Fibroblast of lung (primary cell): Measurements from ENCODE around the gene SLC16A9.
"Not testable (repeated sequence)": the region's sequence is repeated elsewhere in the genome, so short reads cannot be mapped to it uniquely, and the experiment has no call there.

ENCODE experiments used
- EZH2 ChIP-seq: IDR thresholded peaks from 2 replicates; pipeline ENCODE4 v1.5.1; 2012; ENCODE audit warnings: low read length, control low read depth, mild to moderate bottlenecking; ENCODE audit errors: missing control alignments
- TF ChIP-seq, protein P1 (sequence below), 2 donors: IDR thresholded peaks in 1 of 2; conservative IDR thresholded peaks in 1 of 2; 1 replicate in 1 of 2; 2 replicates in 1 of 2; pipeline ENCODE4 v1.5.1; 2011 to 2012; ENCODE audit warnings: low read length in 2 of 2, control low read depth in 1 of 2, inconsistent platforms in 1 of 2, low read depth in 1 of 2, mild to moderate bottlenecking in 1 of 2

DNA sequence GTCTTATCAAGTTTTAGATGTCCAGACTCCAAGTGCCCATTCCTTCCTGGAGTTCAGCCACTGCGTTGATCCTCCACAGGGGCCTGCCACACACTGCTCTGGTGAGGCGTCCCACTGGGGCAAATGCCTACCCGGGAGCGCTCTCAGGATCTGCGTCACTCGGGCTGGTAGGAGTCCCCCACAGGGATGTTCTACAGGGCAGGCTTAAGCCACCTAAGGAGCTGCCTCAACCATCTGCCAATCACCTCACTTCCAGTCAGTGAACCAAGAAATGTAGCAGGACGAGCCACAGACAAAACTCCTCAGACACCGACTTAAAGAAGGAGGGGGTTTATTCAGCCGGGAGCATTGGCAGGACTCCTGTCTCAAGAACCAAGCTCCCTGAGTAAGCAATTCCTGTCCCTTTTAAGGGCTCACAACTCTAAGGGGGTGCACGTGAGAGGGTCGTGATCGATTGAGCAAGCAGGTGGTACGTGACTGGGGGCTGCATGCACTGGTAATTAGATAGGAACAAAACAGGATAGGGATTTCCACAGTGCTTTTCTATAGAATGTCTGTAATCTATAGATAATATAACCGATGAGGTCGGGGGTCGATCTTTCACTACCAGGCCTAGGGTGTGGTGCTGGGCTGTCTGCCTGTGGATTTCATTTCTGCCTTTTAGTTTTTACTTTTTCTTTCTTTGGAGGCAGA lies 23.8 kb upstream of the SLC16A9 start:
- TF ChIP-seq, protein P1, sequence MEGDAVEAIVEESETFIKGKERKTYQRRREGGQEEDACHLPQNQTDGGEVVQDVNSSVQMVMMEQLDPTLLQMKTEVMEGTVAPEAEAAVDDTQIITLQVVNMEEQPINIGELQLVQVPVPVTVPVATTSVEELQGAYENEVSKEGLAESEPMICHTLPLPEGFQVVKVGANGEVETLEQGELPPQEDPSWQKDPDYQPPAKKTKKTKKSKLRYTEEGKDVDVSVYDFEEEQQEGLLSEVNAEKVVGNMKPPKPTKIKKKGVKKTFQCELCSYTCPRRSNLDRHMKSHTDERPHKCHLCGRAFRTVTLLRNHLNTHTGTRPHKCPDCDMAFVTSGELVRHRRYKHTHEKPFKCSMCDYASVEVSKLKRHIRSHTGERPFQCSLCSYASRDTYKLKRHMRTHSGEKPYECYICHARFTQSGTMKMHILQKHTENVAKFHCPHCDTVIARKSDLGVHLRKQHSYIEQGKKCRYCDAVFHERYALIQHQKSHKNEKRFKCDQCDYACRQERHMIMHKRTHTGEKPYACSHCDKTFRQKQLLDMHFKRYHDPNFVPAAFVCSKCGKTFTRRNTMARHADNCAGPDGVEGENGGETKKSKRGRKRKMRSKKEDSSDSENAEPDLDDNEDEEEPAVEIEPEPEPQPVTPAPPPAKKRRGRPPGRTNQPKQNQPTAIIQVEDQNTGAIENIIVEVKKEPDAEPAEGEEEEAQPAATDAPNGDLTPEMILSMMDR (conservative IDR thresholded peaks at IDR 0.05 in 1 of 2, IDR thresholded peaks at IDR 0.05 in 1 of 2; ENCODE audit: low read depth in 1 of 2, low read length in 2 of 2): not testable (repeated sequence)
- not testable (repeated sequence) for TF ChIP-seq EZH2
